ENCODE data around the gene SAE1.
A peak's percentile ranks its signal among the peaks of the same experiment; 100 is the strongest.
"Not testable (repeated sequence)": the region's sequence is repeated elsewhere in the genome, so short reads cannot be mapped to it uniquely, and the experiment has no call there.

SAE1 gene

GRCh38 chr19:47243364-47243775, 112.7 kb downstream of the SAE1 start:
- no peak for DNase-seq

GRCh38 chr19:47243776-47244547, 113.3 kb downstream of the SAE1 start:
- DNase-seq = peak; percentile 98

- DNase-seq = peak; percentile 72
Observed at GRCh38 chr19:47247308-47247990, 116.8 kb downstream of the SAE1 start.

GRCh38 chr19:47253016-47253415, 122.4 kb downstream of the SAE1 start:
- DNase-seq = not testable (repeated sequence)

- peak; percentile 94 for DNase-seq
Observed at GRCh38 chr19:47253467-47253881, 122.8 kb downstream of the SAE1 start.

- no peak for DNase-seq
Observed at GRCh38 chr19:47253970-47254369, 123.3 kb downstream of the SAE1 start.

GRCh38 chr19:47255879-47256692, 125.5 kb downstream of the SAE1 start, which contains the start of gene CCDC9:
Gene CCDC9 (plus strand): TSS chr19:47256525. CDS start chr19:47258401, 1,876 bp downstream.
- DNase-seq = peak; percentile 97

- DNase-seq = peak; percentile 99
Observed at GRCh38 chr19:47256693-47257410, 126.2 kb downstream of the SAE1 start.

- DNase-seq = no peak
Observed at GRCh38 chr19:47257411-47258169, 127.0 kb downstream of the SAE1 start.

GRCh38 chr19:47258434-47258833, 127.8 kb downstream of the SAE1 start:
- DNase-seq = no peak

GRCh38 chr19:47258895-47259555, 128.4 kb downstream of the SAE1 start:
- no peak for DNase-seq
